Femur (tissue), 1 donor: Measurements from ENCODE around the gene SOX30.

Experiments
- DNase-seq: peaks from one replicate; pipeline ENCODE4 v3.0.0-alpha.2; 2017

SOX30 gene

GRCh38 chr5:157607371-157608161, 44.7 kb downstream of the SOX30 start:
- no peak for DNase-seq

GRCh38 chr5:157606046-157606445, 46.2 kb downstream of the SOX30 start:
- no peak for DNase-seq

GRCh38 chr5:157603333-157604190, 48.7 kb downstream of the SOX30 start:
- no peak for DNase-seq

- DNase-seq: no peak
These were observed 49.7 kb downstream of the SOX30 start for GRCh38 chr5:157602505-157602904.

GRCh38 chr5:157600252-157600651, 52.0 kb downstream of the SOX30 start:
- DNase-seq: no peak

- no peak for DNase-seq
These were observed 52.7 kb downstream of the SOX30 start for GRCh38 chr5:157599565-157599964.

- DNase-seq: no peak
These were observed 53.8 kb downstream of the SOX30 start for GRCh38 chr5:157598350-157598936.

- DNase-seq: no peak
These were observed 55.0 kb downstream of the SOX30 start for GRCh38 chr5:157597277-157597676.

- no peak for DNase-seq
These were observed 55.8 kb downstream of the SOX30 start for GRCh38 chr5:157596487-157596886.

- DNase-seq: no peak
These were observed 57.4 kb downstream of the SOX30 start for GRCh38 chr5:157594675-157595459.

GRCh38 chr5:157594257-157594656, 58.0 kb downstream of the SOX30 start:
- no peak for DNase-seq

- no peak for DNase-seq
These were observed 59.0 kb downstream of the SOX30 start for GRCh38 chr5:157593052-157593757.

- DNase-seq: no peak
These were observed 59.6 kb downstream of the SOX30 start for GRCh38 chr5:157592594-157592993.

- DNase-seq: no peak
These were observed 61.8 kb downstream of the SOX30 start for GRCh38 chr5:157590478-157590877.

GRCh38 chr5:157584628-157585027, 67.6 kb downstream of the SOX30 start:
- no peak for DNase-seq

- no peak for DNase-seq
These were observed 69.3 kb downstream of the SOX30 start for GRCh38 chr5:157582731-157583620.

- DNase-seq: no peak
These were observed 70.3 kb downstream of the SOX30 start for GRCh38 chr5:157581901-157582300.

GRCh38 chr5:157578079-157578780, 74.0 kb downstream of the SOX30 start:
- no peak for DNase-seq

GRCh38 chr5:157576678-157577077, 75.6 kb downstream of the SOX30 start:
- DNase-seq: no peak
